Activated CD4-positive, alpha-beta T cell treated with anti-CD3 and anti-CD28 coated beads, Interleukin-2, amount 50 U/mL, for 24 hours (primary cell): ENCODE data around the gene PPM1A.
A peak's percentile ranks its signal among the peaks of the same experiment; 100 is the strongest.

ENCODE experiments used
- DNase-seq, 2 donors: peaks; one replicate each; pipeline ENCODE4 v3.0.0-alpha.2; 2020; ENCODE audit warnings: low read depth in 1 of 2, low spot score in 1 of 2

Gene PPM1A

GRCh38 chr14:60226298-60226697 is 22.7 kb upstream of the PPM1A start:
- no peak for DNase-seq

DNA sequence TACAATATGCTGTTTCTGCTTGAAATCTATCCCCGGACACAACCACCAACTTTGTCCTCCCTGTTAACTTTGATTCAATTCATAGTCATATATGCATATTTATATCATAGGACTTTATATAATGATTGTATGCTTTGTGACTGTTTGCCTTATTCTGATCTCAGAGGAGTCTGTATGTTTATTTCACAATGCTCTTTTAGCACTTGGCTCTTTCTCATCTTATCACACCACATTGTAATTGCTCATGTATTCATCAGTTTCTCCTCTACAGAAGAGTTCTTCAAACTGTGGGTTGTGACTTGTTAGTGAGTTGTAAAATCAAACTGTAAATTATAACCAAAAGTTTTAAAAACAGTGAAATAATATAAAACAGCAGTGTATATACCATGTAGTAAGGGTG is 21.7 kb upstream of the PPM1A start:
- no peak for DNase-seq

- DNase-seq = no peak
These were observed 19.4 kb upstream of the PPM1A start for GRCh38 chr14:60229614-60230013.

- DNase-seq = no peak
These were observed 16.8 kb upstream of the PPM1A start for GRCh38 chr14:60232185-60232584.

- DNase-seq = no peak
These were observed 15.8 kb upstream of the PPM1A start for GRCh38 chr14:60233251-60233650.

DNA sequence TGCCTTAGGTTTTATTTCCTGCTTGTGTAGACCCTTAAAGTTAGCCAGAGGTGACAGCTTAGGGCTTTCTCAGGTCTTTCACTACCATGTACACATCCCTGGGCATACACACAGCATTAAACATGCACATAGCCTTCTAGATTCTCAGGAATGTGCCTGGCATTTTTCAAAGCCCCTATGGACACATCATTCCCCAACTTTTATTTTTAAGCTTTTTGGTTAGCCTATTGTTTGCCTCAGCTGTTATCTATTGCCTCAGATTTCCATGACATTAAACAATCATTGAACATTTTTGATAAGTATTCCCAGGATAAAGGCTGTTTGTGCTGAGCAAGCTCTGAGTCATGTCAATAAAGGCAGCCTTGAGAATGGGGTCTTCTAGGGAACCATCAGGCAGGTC is 15.1 kb upstream of the PPM1A start:
- DNase-seq = no peak

- DNase-seq = no peak
These were observed 13.6 kb upstream of the PPM1A start for GRCh38 chr14:60235440-60235839.

GRCh38 chr14:60238955-60239354 is 10.1 kb upstream of the PPM1A start:
- no peak for DNase-seq

DNA sequence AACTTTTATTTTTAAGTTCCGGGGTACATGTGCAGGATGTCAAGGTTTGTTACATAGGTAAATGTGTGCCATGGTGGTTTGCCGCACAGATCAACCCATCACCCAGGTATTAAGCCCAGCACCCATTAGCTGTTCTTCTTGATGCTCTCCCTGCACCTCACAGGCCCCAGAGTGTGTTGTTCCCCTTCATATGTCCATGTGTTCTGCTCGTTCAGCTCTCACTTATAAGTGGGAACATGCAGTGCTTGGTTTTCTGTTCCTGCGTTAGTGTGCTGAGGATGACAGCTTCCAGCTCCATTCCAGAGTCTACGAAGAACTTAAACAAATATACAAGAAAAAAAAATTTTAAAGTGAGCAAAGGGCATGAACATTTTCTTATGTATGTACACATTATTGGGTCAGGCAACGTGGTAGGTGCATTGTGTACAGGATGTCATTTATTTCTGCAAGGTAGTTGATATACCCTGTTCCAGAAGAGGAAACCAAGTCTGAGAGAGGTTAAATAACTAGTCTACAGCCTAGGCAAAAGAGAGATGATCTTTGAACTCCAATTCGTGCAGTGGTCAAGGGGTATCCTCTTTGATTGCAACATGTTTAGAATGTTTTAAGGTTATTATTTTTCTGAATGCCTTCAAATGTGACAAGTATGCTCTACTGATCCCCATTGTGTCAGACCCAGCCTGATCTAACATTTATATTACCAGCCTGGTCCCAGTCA is 8.7 kb upstream of the PPM1A start:
- DNase-seq = no peak

DNA sequence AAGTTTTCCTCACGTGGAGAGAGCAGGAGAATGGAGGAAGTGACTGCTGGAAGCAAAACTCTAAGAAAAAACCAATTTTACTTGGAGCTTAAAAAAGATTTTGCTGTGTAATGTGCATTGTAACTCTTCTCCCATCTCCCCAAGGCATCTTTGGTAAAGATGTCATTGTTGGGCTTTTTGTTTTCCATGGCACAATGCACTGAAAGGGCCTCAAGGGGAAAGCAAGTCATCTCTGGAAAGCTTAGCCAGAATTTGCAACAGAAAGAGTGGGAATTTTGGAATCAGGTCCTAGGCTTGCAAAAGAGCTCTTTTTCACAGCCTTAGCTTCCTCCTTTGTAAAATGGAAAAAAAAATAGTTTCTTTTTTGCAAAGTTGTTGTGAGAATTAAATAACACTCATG is 7.9 kb upstream of the PPM1A start:
- DNase-seq = no peak

DNA sequence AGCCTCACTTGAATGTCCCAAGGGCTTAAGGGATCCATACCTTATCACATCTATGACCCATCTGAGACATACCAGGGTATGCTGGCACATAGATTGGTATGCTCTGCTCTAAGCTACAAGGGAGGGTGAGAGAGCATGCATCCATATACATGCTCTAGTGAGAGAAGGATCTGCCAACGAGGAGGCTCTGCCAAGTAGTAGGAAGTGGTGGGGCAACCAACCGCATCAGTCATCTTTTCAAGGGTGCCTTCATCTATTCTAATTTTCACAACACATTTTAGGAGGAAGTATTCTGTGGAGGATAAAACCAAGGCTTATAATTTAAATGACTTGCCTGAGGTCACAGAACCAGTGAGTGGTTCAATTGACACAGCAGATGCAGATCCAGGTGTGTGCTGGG is 6.6 kb upstream of the PPM1A start:
- DNase-seq = no peak

DNA sequence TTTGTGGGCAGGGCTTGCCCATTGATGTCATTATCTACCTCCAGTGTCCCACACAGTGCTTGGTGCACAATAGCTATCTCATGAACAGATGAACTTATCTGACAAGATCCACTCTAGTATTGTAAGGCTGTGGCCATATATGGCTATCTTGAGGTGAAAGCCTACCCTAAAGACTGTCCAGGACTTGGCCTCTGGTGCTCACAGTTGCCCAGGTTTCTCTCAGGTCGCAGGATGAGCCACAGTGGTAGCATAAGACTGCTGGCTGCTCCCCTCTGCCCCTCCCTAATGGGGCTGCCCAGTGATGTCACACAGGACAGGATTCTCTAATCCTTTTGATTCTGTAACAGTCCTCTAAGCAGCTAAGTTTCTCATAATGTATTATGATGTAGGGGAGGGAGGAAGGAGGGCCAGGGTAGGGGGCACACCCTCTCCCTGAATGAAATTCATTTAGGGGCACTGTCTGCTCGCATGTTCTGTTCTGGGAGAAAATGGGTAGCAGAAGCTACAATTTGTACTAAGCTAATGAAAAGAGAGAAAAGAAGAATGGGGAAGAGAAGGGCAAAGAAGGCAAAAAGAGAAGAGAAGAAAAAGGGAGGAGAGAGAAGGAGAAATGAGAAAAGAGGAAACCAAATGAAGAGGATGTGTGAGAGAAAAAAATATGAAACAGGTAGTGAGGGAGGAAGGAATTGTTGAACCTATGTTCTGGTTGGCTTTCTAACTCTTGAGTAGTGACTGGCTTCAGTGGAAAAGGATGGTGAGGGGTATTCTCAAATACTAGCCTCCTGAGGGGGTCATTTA is 3.4 kb upstream of the PPM1A start:
- DNase-seq = no peak

- DNase-seq = peak; percentile 53 to 83
These were observed 876 bp upstream of the PPM1A start for GRCh38 chr14:60247994-60248696.

DNA sequence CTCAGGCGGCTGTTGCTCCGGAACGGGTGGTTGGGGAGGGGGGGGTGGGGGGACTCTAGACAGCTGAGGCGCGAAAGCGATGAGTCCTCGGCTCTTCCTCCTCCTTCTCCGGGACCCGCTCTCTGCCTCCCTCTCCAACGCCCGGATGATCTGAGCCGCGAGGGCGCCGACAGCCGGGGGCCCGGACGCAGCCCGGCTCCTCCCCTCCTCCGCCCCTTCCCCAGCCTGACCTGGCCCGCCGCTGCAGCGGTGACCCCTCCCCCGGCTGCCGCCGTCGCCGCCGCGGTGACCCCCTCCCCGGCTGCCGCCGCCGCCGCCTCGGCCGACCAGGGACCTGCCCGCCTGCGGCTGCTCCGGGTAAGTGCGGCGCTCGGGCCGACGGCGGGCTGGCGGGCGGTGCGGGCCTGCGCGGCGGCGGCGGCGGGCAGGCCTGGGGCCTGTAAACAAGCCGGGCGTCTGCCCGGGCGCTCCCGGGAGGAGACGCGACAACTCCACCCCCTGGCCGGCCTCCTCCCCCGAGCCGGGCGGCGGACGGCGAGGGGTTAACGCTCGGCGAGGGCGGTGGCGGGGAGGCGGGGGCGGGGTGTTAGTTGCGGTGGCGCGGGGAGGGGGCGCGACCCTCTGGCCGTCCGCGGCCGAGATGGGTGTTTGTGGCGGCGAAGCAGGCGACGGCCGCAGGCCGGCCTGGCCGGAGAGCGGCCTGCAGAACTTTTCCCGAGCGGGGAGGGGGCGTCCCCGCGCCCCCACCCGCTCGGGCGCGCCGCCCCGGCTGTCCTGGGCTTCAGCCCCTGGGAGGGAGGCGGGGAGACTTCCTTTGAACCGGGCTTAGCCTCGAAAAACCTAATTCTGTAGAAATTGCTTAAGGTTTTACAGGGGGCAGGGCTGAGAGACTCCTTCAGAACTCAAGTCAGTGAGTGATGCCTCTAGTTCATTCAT is 568 bp downstream of the PPM1A start:
- DNase-seq = peak in 1 of 2 donors; percentile 33

- no peak for DNase-seq
These were observed 1.4 kb downstream of the PPM1A start for GRCh38 chr14:60250257-60251035.

- no peak for DNase-seq
These were observed 2.9 kb downstream of the PPM1A start for GRCh38 chr14:60251877-60252276.

- DNase-seq = no peak
These were observed 3.6 kb downstream of the PPM1A start for GRCh38 chr14:60252630-60253029.

GRCh38 chr14:60253649-60254048 is 4.6 kb downstream of the PPM1A start:
- DNase-seq = no peak

DNA sequence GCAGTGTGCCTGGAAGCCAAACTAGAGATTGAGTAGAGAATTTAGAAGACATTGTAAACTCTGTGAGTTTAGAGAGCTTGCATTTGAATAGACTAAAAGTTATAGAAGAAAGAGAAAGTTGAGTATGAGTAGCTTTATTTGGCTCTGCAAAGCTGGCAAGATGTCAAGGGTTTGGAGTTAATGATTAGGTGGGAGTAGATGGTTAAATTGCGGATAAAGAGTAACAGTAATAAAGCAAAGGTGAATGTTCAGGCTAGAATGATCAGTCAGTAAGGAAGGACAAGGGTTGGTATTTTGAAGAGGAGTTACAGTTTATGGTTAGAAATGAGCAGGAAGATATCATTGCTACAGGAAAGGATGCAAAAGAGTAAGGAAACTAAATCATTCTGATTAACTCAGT is 5.2 kb downstream of the PPM1A start:
- DNase-seq = no peak

DNA sequence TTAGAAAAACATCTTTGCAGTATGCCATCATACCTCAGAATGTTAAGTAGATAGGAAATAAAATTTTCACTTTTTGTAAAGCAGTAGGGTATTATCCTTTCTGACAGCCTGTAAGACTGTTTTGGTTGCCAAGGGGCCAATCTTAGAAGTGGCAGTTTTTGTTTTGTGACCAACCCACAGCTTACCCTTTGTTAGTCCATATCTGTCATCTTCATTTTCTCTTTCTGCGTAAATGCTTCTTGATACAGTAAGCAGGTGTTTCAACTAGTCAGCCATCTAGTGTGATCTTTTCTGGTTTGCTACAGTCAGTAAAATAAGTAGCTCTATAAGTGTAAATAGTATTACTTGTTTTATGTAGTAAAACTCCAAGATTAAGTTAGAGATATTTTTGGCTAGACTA is 8.8 kb downstream of the PPM1A start:
- DNase-seq = no peak
